Duodenal mucosa (tissue), 2 donors: ENCODE results near the gene SLC17A9.

Source experiments
- H3K27ac ChIP-seq: one replicate; pipeline ENCODE4 v1.7.0; 2013; ENCODE audit warnings: low read depth, low read length
- H3K27me3 ChIP-seq, 2 donors: one replicate each; pipeline ENCODE4 v1.7.0; 2013; ENCODE audit warnings: low read length in 2 of 2, control low read depth in 1 of 2; ENCODE audit not compliant: insufficient read depth in 2 of 2, control insufficient read depth in 1 of 2
- H3K36me3 ChIP-seq, 2 donors: one replicate each; pipeline ENCODE4 v1.7.0; 2013; ENCODE audit warnings: low read length in 2 of 2, control low read depth in 1 of 2; ENCODE audit not compliant: insufficient read depth in 2 of 2, control insufficient read depth in 1 of 2
- H3K4me1 ChIP-seq, 2 donors: one replicate each; pipeline ENCODE4 v1.7.0; 2013; ENCODE audit warnings: low read length in 2 of 2, control low read depth in 1 of 2; ENCODE audit not compliant: insufficient read depth in 2 of 2, control insufficient read depth in 1 of 2
- H3K4me3 ChIP-seq, 2 donors: one replicate each; pipeline ENCODE4 v1.7.0; 2013; ENCODE audit warnings: low read length in 2 of 2, low read depth in 1 of 2
- H3K9ac ChIP-seq, 2 donors: one replicate each; pipeline ENCODE4 v1.7.0; 2013; ENCODE audit warnings: low read length in 2 of 2, low read depth in 1 of 2
- H3K9me3 ChIP-seq, 2 donors: one replicate each; pipeline ENCODE4 v1.7.0; 2013; ENCODE audit warnings: low read length in 2 of 2, control low read depth in 1 of 2; ENCODE audit not compliant: control insufficient read depth in 1 of 2

The SLC17A9 gene

GRCh38 chr20:63003546-63003945, 51.0 kb downstream of the SLC17A9 start:
- H3K4me1 ChIP-seq, result no peaks in the 10 kb centered on the region
- H3K27me3 ChIP-seq, result peaks cover 57% of the 10 kb centered on the region in 2 donors
- H3K36me3 ChIP-seq, result no peaks in the 10 kb centered on the region
- no peak overlapping the region for H3K9ac ChIP-seq
- H3K9me3 ChIP-seq, result no peaks in the 10 kb centered on the region
- no peak overlapping the region for H3K27ac ChIP-seq
- H3K4me3 ChIP-seq, result no peak overlapping the region

GRCh38 chr20:63004607-63005364, 52.3 kb downstream of the SLC17A9 start:
- Histone ChIP-seq H3K4me1 (peaks cover 0 to 6% of the 10 kb centered on the region in 2 donors), H3K27me3 (peaks cover 66 to 68% of the 10 kb centered on the region in 2 donors), H3K9me3 (no peaks in the 10 kb centered on the region), H3K36me3 (no peaks in the 10 kb centered on the region), H3K4me3 (no peak overlapping the region), H3K27ac (no peak overlapping the region), H3K9ac (no peak overlapping the region)

GRCh38 chr20:63005365-63005861, 52.9 kb downstream of the SLC17A9 start:
- H3K4me3 ChIP-seq, result no peak overlapping the region
- no peak overlapping the region for H3K9ac ChIP-seq
- H3K36me3 ChIP-seq, result no peaks in the 10 kb centered on the region
- no peaks in the 10 kb centered on the region for H3K9me3 ChIP-seq
- H3K27me3 ChIP-seq, result peaks cover 66 to 69% of the 10 kb centered on the region in 2 donors
- H3K4me1 ChIP-seq, result peaks cover 0 to 10% of the 10 kb centered on the region in 2 donors
- H3K27ac ChIP-seq, result no peak overlapping the region

- Histone ChIP-seq H3K36me3 (no peaks in the 10 kb centered on the region), H3K27me3 (peaks cover 67 to 70% of the 10 kb centered on the region in 2 donors), H3K9me3 (no peaks in the 10 kb centered on the region), H3K9ac (no peak overlapping the region), H3K4me1 (peaks cover 0 to 10% of the 10 kb centered on the region in 2 donors), H3K27ac (no peak overlapping the region), H3K4me3 (no peak overlapping the region)
Measured at GRCh38 chr20:63005862-63006539, 53.5 kb downstream of the SLC17A9 start.

- Histone ChIP-seq H3K27me3 (peaks cover 65 to 72% of the 10 kb centered on the region in 2 donors), H3K9ac (no peak within 1 kb of the TSS), H3K4me3 (no peak within 1 kb of the TSS), H3K36me3 (no peaks in the 10 kb centered on the region), H3K4me1 (peaks cover 0 to 10% of the 10 kb centered on the region in 2 donors), H3K9me3 (no peaks in the 10 kb centered on the region), H3K27ac (no peak within 1 kb of the TSS)
Measured at GRCh38 chr20:63006540-63007359, 54.2 kb downstream of the SLC17A9 start, which contains the start of gene BHLHE23. Gene BHLHE23 (minus strand): TSS chr20:63006964. CDS start chr20:63006774, 190 bp downstream.

GRCh38 chr20:63007360-63007645, 54.8 kb downstream of the SLC17A9 start:
- Histone ChIP-seq H3K27me3 (peaks cover 65 to 74% of the 10 kb centered on the region in 2 donors), H3K4me3 (no peak overlapping the region)

GRCh38 chr20:63007646-63008488, 55.4 kb downstream of the SLC17A9 start:
- Histone ChIP-seq H3K27me3 (peaks cover 65 to 74% of the 10 kb centered on the region in 2 donors), H3K4me1 (peaks cover 0 to 10% of the 10 kb centered on the region in 2 donors), H3K9ac (no peak overlapping the region), H3K27ac (no peak overlapping the region), H3K36me3 (no peaks in the 10 kb centered on the region), H3K9me3 (no peaks in the 10 kb centered on the region), H3K4me3 (no peak overlapping the region)

More at GRCh38 chr20:63007360-63007645, 54.8 kb downstream of the SLC17A9 start:
- Histone ChIP-seq H3K27ac (no peak overlapping the region), H3K4me1 (peaks cover 0 to 10% of the 10 kb centered on the region in 2 donors), H3K36me3 (no peaks in the 10 kb centered on the region), H3K9ac (no peak overlapping the region), H3K9me3 (no peaks in the 10 kb centered on the region)

GRCh38 chr20:63008541-63009044, 56.1 kb downstream of the SLC17A9 start:
- Histone ChIP-seq H3K4me3 (peak overlapping the region in 1 of 2 donors; percentile 15), H3K27me3 (peaks cover 60 to 74% of the 10 kb centered on the region in 2 donors), H3K9me3 (no peaks in the 10 kb centered on the region), H3K4me1 (peaks cover 0 to 10% of the 10 kb centered on the region in 2 donors), H3K36me3 (no peaks in the 10 kb centered on the region), H3K27ac (no peak overlapping the region), H3K9ac (no peak overlapping the region)
